Smooth muscle cell (in vitro differentiated cells): ENCODE results near the gene MIGA1. TPM values are rescaled to one million over a fixed set of nuclear protein-coding genes. Genes with fewer than 3 reads are reported as not detected.

Source experiments
- DNase-seq: peaks from one replicate; lab custom pipeline; 2025; ENCODE audit not compliant: unreplicated experiment; lab: John Stamatoyannopoulos, UW
- H2AFZ ChIP-seq: fragments of 200-600 bp; sonication (generic); 2 replicates; pipeline ENCODE4 v1.6.0; 2016; ENCODE audit warnings: antibody characterized with exemption, low read depth, mild to moderate bottlenecking
- H3F3A ChIP-seq: fragments of 200-600 bp; sonication (generic); 2 replicates; pipeline ENCODE4 v1.6.0; 2017; ENCODE audit warnings: antibody characterized with exemption, low read depth
- H3K27ac ChIP-seq: fragments of 200-600 bp; sonication (generic); 2 replicates; pipeline ENCODE4 v1.5.1; 2016; ENCODE audit warnings: low read depth, mild to moderate bottlenecking
- H3K27me3 ChIP-seq: fragments of 200-600 bp; sonication (generic); 2 replicates; pipeline ENCODE4 v1.6.1; 2016; ENCODE audit warnings: low read depth, mild to moderate bottlenecking
- H3K36me3 ChIP-seq: fragments of 200-600 bp; sonication (generic); 2 replicates; pipeline ENCODE4 v1.5.1; 2016; ENCODE audit warnings: low read depth
- H3K4me1 ChIP-seq: fragments of 200-600 bp; sonication (generic); 2 replicates; pipeline ENCODE4 v1.5.1; 2016; ENCODE audit warnings: low read depth
- H3K4me2 ChIP-seq: fragments of 200-600 bp; sonication (generic); 2 replicates; pipeline ENCODE4 v1.6.0; 2016; ENCODE audit warnings: mild to moderate bottlenecking
- H3K4me3 ChIP-seq: fragments of 200-600 bp; sonication (generic); 2 replicates; pipeline ENCODE4 v1.5.1; 2016; ENCODE audit warnings: mild to moderate bottlenecking
- H3K79me2 ChIP-seq: fragments of 200-600 bp; sonication (generic); 2 replicates; pipeline ENCODE4 v1.6.0; 2016; ENCODE audit warnings: low read depth, mild to moderate bottlenecking
- H3K9ac ChIP-seq: fragments of 200-600 bp; sonication (generic); 2 replicates; pipeline ENCODE4 v1.6.0; 2016; ENCODE audit warnings: low read depth
- H3K9me3 ChIP-seq: fragments of 200-600 bp; sonication (generic); replicated peaks from 2 replicates; pipeline ENCODE4 v1.5.1; 2016; ENCODE audit warnings: low read depth
- H4K20me1 ChIP-seq: fragments of 200-600 bp; sonication (generic); 2 replicates; pipeline ENCODE4 v1.6.0; 2016; ENCODE audit warnings: low read depth
- WGBS: methylation state at CpG from one replicate; pipeline ENCODE4 v1.1.7; 2016; ENCODE audit warnings: low lambda C conversion rate; 5-methylcytosine and 5-hydroxymethylcytosine counted together
- polyA plus RNA-seq: library from polyadenylated mRNA; unstranded; fragments of >200 nt; fragmentation: Nextera tagmentation; extraction: Ambion mirVana; gene quantifications from 2 replicates; pipeline ENCODE4 v1.2.1, GENCODE V29; 2016
- total RNA-seq: library from RNA; depleted of rRNA; stranded (reverse); fragments of >200 nt; gene quantifications from 2 replicates; pipeline ENCODE4 v1.2.3, GENCODE V29; 2014
- TF ChIP-seq, protein P1 (sequence below): fragments of 200-600 bp; sonication (generic); IDR thresholded peaks from 2 replicates; pipeline ENCODE4 v1.5.1; 2017; ENCODE audit warnings: borderline replicate concordance, mild to moderate bottlenecking, antibody characterized with exemption; ENCODE audit not compliant: insufficient read depth, poor library complexity, severe bottlenecking

MIGA1 gene
- total and polyA plus RNA-seq, 2 experiments from 2014 or later: 6.6 to 22.7 TPM

GRCh38 chr1:77756052-77756754 lies 23.2 kb upstream of the MIGA1 start:
- no peak for DNase-seq
- no peaks in the 10 kb centered on the region for H3K9me3 ChIP-seq
- H3K79me2 ChIP-seq: peaks cover 79% of the 10 kb centered on the region
- no peaks in the 10 kb centered on the region for H3K27me3 ChIP-seq
- no peak overlapping the region for H3K4me3 ChIP-seq
- H3F3A ChIP-seq: peaks cover 7% of the 10 kb centered on the region
- peaks cover 6% of the 10 kb centered on the region for H3K4me1 ChIP-seq
- H3K4me2 ChIP-seq: no peak overlapping the region
- no peak overlapping the region for H2AFZ ChIP-seq
- H3K36me3 ChIP-seq: no peaks in the 10 kb centered on the region
- H3K27ac ChIP-seq: no peak overlapping the region
- TF ChIP-seq, protein P1, sequence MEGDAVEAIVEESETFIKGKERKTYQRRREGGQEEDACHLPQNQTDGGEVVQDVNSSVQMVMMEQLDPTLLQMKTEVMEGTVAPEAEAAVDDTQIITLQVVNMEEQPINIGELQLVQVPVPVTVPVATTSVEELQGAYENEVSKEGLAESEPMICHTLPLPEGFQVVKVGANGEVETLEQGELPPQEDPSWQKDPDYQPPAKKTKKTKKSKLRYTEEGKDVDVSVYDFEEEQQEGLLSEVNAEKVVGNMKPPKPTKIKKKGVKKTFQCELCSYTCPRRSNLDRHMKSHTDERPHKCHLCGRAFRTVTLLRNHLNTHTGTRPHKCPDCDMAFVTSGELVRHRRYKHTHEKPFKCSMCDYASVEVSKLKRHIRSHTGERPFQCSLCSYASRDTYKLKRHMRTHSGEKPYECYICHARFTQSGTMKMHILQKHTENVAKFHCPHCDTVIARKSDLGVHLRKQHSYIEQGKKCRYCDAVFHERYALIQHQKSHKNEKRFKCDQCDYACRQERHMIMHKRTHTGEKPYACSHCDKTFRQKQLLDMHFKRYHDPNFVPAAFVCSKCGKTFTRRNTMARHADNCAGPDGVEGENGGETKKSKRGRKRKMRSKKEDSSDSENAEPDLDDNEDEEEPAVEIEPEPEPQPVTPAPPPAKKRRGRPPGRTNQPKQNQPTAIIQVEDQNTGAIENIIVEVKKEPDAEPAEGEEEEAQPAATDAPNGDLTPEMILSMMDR: no peak
- WGBS: 83% methylated on average over 1 of the region's 1 CpG
- H3K9ac ChIP-seq: no peak overlapping the region
- peaks cover 75% of the 10 kb centered on the region for H4K20me1 ChIP-seq

DNA sequence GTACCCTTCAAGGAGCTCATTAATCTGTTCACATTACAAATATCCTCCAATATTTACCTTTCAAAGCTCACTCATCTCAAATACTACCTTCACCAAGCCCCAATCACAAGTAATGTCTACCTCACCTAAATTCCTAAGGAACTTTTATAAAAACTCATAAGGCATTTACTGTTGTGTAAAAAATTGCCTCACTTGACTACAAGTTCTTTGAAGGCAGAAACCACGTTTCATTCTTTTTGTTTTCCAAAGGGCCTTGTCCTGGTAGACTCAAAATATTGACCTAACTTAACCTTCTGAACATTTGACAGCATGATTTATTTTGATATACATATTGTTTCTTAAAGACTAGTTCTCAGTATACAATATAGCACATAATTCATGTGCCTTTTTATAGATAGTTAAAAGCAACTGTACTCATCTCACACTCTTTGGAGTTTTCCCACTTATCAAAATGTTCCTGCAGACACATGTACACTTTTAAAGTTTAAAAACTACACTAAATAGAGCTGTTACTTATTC lies 22.3 kb upstream of the MIGA1 start:
- Histone ChIP-seq H2AFZ (no peak overlapping the region), H3F3A (peaks cover 7% of the 10 kb centered on the region), H3K27ac (no peak overlapping the region), H3K36me3 (no peaks in the 10 kb centered on the region), H3K4me2 (peak overlapping the region; percentile 95), H3K9ac (no peak overlapping the region), H3K4me3 (no peak overlapping the region), H3K9me3 (no peaks in the 10 kb centered on the region), H4K20me1 (peaks cover 67% of the 10 kb centered on the region), H3K4me1 (peaks cover 6% of the 10 kb centered on the region), H3K79me2 (peaks cover 71% of the 10 kb centered on the region), H3K27me3 (no peaks in the 10 kb centered on the region)
- DNase-seq: no peak
- TF ChIP-seq, protein P1: no peak
- 92% methylated on average over 1 of the region's 1 CpG for WGBS

- Histone ChIP-seq H3K4me2 (peak overlapping the region; percentile 95), H3K9ac (no peak overlapping the region), H3F3A (peaks cover 7% of the 10 kb centered on the region), H3K36me3 (no peaks in the 10 kb centered on the region), H3K4me1 (peaks cover 6% of the 10 kb centered on the region), H3K27me3 (no peaks in the 10 kb centered on the region), H3K4me3 (peak overlapping the region; percentile 97), H4K20me1 (peaks cover 62% of the 10 kb centered on the region), H2AFZ (no peak overlapping the region), H3K9me3 (no peaks in the 10 kb centered on the region), H3K27ac (no peak overlapping the region), H3K79me2 (peaks cover 67% of the 10 kb centered on the region)
- WGBS: 93% methylated on average over 2 of the region's 2 CpGs
- DNase-seq: no peak
- TF ChIP-seq, protein P1: no peak
These were observed 21.8 kb upstream of the MIGA1 start for GRCh38 chr1:77757603-77758002.
